GM23248 (cell line): Measurements from ENCODE around the gene CCDC89.

Source experiments
- EZH2 ChIP-seq: fragments of 200-600 bp; sonication (generic); IDR thresholded peaks from 2 replicates; pipeline ENCODE4 v1.6.1; 2018; ENCODE audit warnings: antibody characterized with exemption, mild to moderate bottlenecking; ENCODE audit not compliant: insufficient read depth, poor library complexity, severe bottlenecking
- EZH2phosphoT487 ChIP-seq: fragments of 200-600 bp; sonication (generic); IDR thresholded peaks from 2 replicates; pipeline ENCODE4 v1.6.1; 2018; ENCODE audit warnings: antibody characterized with exemption, moderate library complexity, mild to moderate bottlenecking, low read depth; ENCODE audit not compliant: insufficient read depth

- no peak for TF ChIP-seq EZH2
- no peak for TF ChIP-seq EZH2phosphoT487
Observed at GRCh38 chr11:85725510-85726258, 39.7 kb upstream of the CCDC89 start.
